ENCODE data around the gene CLDN2. TPM values are rescaled to one million over a fixed set of nuclear protein-coding genes. Genes with fewer than 3 reads are reported as not detected.
"Not testable (repeated sequence)": the region's sequence is repeated elsewhere in the genome, so short reads cannot be mapped to it uniquely, and the experiment has no call there.

The CLDN2 gene
- not detected for total RNA-seq

DNA sequence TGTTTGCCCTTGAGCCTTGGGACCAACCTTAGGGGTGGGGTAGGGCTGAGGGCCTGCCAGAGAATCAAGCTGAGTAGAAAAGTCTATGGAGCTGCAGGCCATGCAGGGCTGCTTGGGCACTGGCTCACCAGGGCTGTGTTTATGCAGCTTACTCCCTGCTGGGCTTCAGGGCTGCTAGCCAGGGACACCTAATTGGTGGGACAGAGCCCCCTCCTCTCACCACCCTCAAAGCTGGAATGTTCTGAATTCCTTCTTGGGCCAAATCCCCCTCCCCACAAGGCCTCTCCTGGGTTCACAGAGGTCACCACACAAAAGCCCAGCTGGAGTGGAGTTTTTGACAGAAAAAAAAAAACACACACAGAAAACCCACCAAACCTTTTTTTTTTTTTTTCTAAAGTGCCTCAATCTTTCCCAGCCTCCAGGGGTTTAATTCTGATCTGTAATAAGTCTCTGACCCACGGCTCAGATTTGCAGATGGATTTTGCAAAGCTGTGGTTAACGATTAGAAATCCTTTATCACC lies at the start of gene CLDN2:
Gene CLDN2, plus strand, starts transcription at position 471 of the 521 bp plus-strand sequence. CDS start 7,827 bp downstream, outside the sequence.
- ATAC-seq (no peak), DNase-seq (ENCODE audit: low spot score) (no peak)
- intact Hi-C loops (cut with DNase I): no loop called here

DNA sequence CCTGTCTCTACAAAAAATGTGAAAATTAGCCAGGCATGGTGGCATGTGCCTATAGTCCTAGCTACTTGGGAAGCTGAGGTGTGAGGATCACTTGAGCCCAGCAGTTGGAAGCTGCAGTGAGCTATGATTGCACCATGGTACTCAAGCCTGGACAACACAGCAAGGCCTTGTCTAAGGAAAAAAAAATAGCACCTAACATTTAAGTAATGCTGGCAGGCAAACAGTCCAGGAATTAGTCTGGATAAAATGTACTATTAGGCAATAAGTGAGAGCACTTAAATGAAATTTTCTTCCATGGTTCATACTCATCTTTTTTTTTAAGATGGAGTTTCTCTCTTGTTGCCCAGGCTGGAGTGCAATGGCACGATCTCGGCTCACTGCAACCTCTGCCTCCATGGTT lies 47.4 kb upstream of the CLDN2 start:
- DNase-seq (ENCODE audit: low spot score); ATAC-seq; intact Hi-C loops (cut with DNase I): not testable (repeated sequence)

GRCh38 chrX:106874075-106874474 lies 46.1 kb upstream of the CLDN2 start:
- intact Hi-C loops (cut with DNase I): no loop called here
- ATAC-seq: no peak
- no peak for DNase-seq (ENCODE audit: low spot score)

DNA sequence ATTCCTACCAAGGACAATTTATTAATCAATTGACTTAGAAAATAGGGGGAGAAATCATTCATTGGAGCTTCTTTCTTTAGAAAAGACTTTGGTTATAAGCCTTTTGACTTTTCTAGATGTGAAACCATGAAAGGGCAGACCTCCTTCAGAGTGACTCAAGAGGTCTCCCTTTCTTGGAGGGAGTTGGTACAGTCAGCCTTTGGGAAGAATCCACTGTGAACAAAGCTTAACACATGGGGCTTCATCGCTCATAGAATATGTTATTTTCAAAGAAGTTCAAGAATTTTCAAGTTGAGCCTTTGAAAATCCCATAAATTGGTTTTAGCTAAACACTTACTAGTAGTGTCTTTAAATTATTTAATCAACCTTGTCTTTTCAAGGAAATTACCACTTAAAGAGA lies 45.1 kb upstream of the CLDN2 start:
- DNase-seq (ENCODE audit: low spot score) (no peak), ATAC-seq (no peak)
- intact Hi-C loops (cut with DNase I): no loop called here

- intact Hi-C loops (cut with DNase I): no loop called here
- no peak for DNase-seq (ENCODE audit: low spot score)
- no peak for ATAC-seq
Measured at GRCh38 chrX:106889468-106889867, 30.7 kb upstream of the CLDN2 start.

- DNase-seq (ENCODE audit: low spot score) (no peak), ATAC-seq (no peak)
- intact Hi-C loops (cut with DNase I): no loop called here
Measured at GRCh38 chrX:106891762-106892460, 28.3 kb upstream of the CLDN2 start.

DNA sequence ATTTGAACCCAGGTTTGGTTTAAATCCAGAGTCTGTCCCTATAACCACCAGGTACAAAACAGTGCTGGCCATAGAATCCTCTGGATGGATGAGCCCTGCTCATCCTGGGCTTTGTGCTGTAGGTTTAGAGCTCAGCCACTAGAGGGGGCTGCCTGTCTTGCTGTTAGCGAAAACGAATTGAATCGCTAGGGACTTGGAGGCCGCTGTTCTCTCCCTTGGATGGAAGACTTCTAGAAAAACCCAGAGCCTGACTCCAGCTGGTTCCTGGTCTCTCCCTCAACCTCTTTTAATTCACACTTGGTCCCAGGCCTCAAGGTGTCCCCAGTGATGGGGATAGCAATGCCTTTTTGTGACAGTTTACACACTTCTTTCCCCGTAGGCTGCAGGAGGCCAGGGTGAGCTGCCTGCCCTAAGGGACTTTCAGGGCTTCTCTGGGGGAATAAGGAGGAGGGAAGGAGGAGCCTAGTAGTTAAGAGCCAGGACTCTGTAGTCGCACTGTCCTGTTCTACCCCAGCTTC lies 25.8 kb upstream of the CLDN2 start:
- ATAC-seq (peak; percentile 84), DNase-seq (ENCODE audit: low spot score) (peak; percentile 76)
- intact Hi-C loops (cut with DNase I): no loop called here

DNA sequence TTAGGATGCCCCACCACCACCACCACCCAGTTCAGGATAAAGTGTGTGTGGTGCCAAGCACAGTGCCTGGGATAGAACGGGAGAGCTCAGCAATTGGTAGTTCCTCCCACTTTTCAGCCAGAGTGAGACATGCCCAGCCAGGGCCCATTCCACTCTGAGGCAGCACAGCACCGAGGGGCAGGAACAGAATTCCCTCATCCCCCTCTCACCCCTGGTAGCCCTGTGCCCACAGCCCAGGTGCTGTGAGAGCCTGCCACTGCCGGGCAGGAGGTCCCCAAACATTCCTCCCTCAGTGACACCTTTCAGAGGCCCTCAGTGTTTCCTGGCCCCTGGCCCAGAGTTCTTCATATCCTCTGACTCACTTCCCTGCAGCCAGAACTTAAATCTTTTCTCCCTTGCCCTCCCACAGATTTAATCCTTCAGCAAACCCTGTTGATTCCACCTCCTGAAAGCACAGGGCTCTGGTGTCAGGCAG lies 25.2 kb upstream of the CLDN2 start:
- ATAC-seq: peak; percentile 9
- intact Hi-C loops (cut with DNase I): no loop called here
- DNase-seq (ENCODE audit: low spot score): no peak

DNA sequence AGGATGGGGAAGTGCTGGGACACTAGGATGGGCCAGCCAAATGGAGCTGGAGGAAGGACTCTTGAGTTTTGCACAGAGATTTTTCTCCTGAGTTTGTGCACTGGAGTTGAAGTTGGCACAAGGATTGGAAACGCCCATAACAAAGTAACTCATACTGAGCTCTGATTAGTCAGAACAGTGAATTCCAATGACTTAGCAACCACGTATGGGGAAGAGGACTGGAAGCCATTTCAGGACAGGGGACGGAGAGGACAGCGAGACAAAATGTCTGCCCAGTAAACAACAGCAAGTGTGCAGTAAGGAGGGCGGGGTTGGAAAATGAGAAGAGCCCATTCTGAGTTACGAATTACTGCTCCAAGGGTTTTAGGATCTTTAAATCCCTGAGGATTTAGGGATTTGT lies 22.9 kb upstream of the CLDN2 start:
- DNase-seq (ENCODE audit: low spot score) (no peak), ATAC-seq (no peak)
- intact Hi-C loops (cut with DNase I): no loop called here

- intact Hi-C loops (cut with DNase I): no loop called here
- peak; percentile 56 for ATAC-seq
- DNase-seq (ENCODE audit: low spot score): no peak
Measured at GRCh38 chrX:106898462-106898861, 21.7 kb upstream of the CLDN2 start.

- ATAC-seq (no peak), DNase-seq (ENCODE audit: low spot score) (no peak)
- intact Hi-C loops (cut with DNase I): no loop called here
Measured at GRCh38 chrX:106899276-106899675, 20.9 kb upstream of the CLDN2 start.

- intact Hi-C loops (cut with DNase I): no loop called here
- ATAC-seq (no peak), DNase-seq (ENCODE audit: low spot score) (no peak)
Measured at GRCh38 chrX:106899841-106900240, 20.4 kb upstream of the CLDN2 start.

- intact Hi-C loops (cut with DNase I): no loop called here
- no peak for ATAC-seq
- DNase-seq (ENCODE audit: low spot score): no peak
Measured at GRCh38 chrX:106901341-106901740, 18.9 kb upstream of the CLDN2 start.

GRCh38 chrX:106901781-106902219 lies 18.4 kb upstream of the CLDN2 start:
- no peak for DNase-seq (ENCODE audit: low spot score)
- ATAC-seq: no peak
- intact Hi-C loops (cut with DNase I): no loop called here

DNA sequence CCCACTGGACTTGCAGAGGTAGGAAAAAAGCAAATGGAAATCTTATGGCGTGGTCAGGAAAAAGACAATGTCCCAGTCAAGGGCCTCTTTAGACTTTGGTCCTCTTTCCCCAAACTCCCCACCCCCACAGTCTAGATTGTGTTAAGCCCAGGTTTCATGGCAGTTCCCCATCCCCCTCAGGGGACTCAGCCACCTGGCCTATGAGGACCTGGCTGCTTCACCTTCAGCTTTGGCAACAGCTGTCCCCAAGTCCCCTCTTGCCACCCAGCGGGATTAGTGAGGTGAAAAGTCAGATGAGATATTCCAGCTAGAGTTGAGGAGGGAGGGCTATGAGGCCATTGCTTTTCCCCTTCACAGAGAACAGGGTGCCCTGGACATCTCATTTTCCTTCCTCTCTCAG lies 17.5 kb upstream of the CLDN2 start:
- ATAC-seq: no peak
- intact Hi-C loops (cut with DNase I): no loop called here
- no peak for DNase-seq (ENCODE audit: low spot score)

DNA sequence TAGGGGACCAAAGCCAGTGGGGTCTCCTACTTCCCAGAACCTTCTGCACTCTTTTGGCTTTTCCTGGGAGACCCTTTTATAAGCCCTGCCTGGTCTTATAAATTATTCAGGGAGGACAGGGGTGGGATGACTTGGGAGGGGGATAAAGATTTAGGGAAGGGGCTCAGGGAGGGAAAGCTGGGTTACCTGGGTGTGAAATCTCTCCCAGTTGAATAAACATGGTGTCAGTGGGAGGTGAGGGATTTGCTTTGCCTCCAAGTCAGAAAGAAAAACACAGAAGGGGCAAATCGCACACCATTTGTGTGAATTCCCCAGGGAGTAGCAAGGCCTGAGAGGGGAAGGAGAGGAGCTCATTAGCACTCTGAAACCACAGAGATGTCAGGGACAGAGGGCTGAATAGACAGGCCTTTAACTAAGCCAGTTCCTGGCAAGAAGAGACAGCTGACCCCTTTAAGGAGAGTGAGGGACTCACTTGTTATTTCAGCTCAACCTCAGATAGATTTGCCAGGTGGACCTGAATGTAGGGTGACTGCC lies 16.8 kb upstream of the CLDN2 start, which contains the start of gene RIPPLY1:
Gene RIPPLY1, minus strand, starts transcription at position 51 of the 534 bp plus-strand sequence. CDS start 54 bp downstream, outside the sequence.
- DNase-seq (ENCODE audit: low spot score): no peak
- intact Hi-C loops (cut with DNase I): no loop called here
- no peak for ATAC-seq

- DNase-seq (ENCODE audit: low spot score): no peak
Measured at GRCh38 chrX:106903856-106904528, 16.2 kb upstream of the CLDN2 start.

DNA sequence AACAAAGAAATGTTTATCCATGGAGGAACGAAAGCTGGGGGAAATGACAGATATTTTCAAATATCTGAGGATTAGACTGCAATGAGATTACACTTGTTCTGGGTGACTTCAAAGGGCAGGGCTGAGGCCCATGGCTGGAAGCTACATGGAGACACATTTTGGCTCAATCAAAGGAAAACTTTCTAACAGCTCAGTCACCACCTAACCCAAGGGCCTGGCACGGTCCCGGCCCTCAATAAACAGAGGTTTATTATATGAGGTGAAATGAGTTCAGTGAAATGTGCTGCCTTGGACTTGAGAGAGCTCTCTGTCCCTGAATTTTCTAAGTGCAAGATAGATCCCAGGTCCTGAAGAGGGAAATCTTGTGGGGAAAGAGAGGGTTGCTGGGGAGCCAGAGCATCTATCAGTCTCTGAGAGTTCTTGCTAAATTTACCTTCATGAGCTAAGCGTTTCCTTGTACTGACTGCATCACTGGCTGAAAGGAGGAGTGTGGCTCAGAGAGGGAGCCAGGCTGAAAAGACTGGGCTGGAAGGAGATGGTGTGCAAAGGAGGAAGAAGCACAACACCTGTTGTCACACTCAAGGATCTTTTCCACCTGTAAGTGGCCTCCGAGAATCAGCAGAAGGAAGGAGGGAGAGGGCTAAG lies 15.0 kb upstream of the CLDN2 start:
- intact Hi-C loops (cut with DNase I): loop anchor here (5.0 kb wide), 1 partner anchor 37 kb away; no protein-coding TSS in a partner anchor
- peak; percentile 38 for ATAC-seq
- no peak for DNase-seq (ENCODE audit: low spot score)

More at GRCh38 chrX:106903856-106904528, 16.2 kb upstream of the CLDN2 start:
- intact Hi-C loops (cut with DNase I): no loop called here
- ATAC-seq: peak; percentile 27

GRCh38 chrX:106906361-106906760 lies 13.8 kb upstream of the CLDN2 start:
- intact Hi-C loops (cut with DNase I): loop anchor here (5.0 kb wide), 1 partner anchor 36 kb away; no protein-coding TSS in a partner anchor
- DNase-seq (ENCODE audit: low spot score): no peak
- no peak for ATAC-seq

All from sciatic nerve (tissue), 2 donors.